ENCODE measurements around the gene ANXA5.
A peak's percentile ranks its signal among the peaks of the same experiment; 100 is the strongest.
"Not testable (repeated sequence)": the region's sequence is repeated elsewhere in the genome, so short reads cannot be mapped to it uniquely, and the experiment has no call there.

The ANXA5 gene
- total RNA-seq, result 55.0 to 117 (median 62.1) reads per million in 3 experiments

- peak; percentile 57 for DNase-seq
These were observed at the start of gene ANXA5 for GRCh38 chr4:121696581-121697461. Gene ANXA5, minus strand, starts transcription at chr4:121696980. Its CDS starts 391 bp downstream, at chr4:121696589.

- DNase-seq, result no peak
These were observed 46.0 kb upstream of the ANXA5 start for GRCh38 chr4:121742794-121743193.

GRCh38 chr4:121741751-121742150 lies 45.0 kb upstream of the ANXA5 start:
- DNase-seq, result no peak

- no peak for DNase-seq
These were observed 44.1 kb upstream of the ANXA5 start for GRCh38 chr4:121740796-121741409.

- no peak for DNase-seq
These were observed 42.8 kb upstream of the ANXA5 start for GRCh38 chr4:121739575-121739974.

GRCh38 chr4:121738780-121739535 lies 42.2 kb upstream of the ANXA5 start:
- DNase-seq, result no peak

GRCh38 chr4:121737846-121738554 lies 41.2 kb upstream of the ANXA5 start:
- no peak for DNase-seq

- no peak for DNase-seq
These were observed 40.1 kb upstream of the ANXA5 start for GRCh38 chr4:121736735-121737351.

- DNase-seq, result no peak
These were observed 37.8 kb upstream of the ANXA5 start for GRCh38 chr4:121734571-121734970.

GRCh38 chr4:121733942-121734341 lies 37.2 kb upstream of the ANXA5 start:
- no peak for DNase-seq

GRCh38 chr4:121729753-121730152 lies 33.0 kb upstream of the ANXA5 start:
- DNase-seq, result not testable (repeated sequence)

- DNase-seq, result no peak
These were observed 32.0 kb upstream of the ANXA5 start for GRCh38 chr4:121728798-121729226.

GRCh38 chr4:121728066-121728465 lies 31.3 kb upstream of the ANXA5 start:
- no peak for DNase-seq

- peak; percentile 27 for DNase-seq
These were observed 30.0 kb upstream of the ANXA5 start for GRCh38 chr4:121726642-121727268.

- DNase-seq, result no peak
These were observed 27.9 kb upstream of the ANXA5 start for GRCh38 chr4:121724671-121725070.

- no peak for DNase-seq
These were observed 24.9 kb upstream of the ANXA5 start for GRCh38 chr4:121721700-121722099.

- no peak for DNase-seq
These were observed 23.3 kb upstream of the ANXA5 start for GRCh38 chr4:121720109-121720508.

- no peak for DNase-seq
These were observed 21.0 kb upstream of the ANXA5 start for GRCh38 chr4:121717680-121718237.

- no peak for DNase-seq
These were observed 17.8 kb upstream of the ANXA5 start for GRCh38 chr4:121714548-121714947.

GRCh38 chr4:121712783-121713182 lies 16.0 kb upstream of the ANXA5 start:
- no peak for DNase-seq

- DNase-seq, result no peak
These were observed 15.3 kb upstream of the ANXA5 start for GRCh38 chr4:121712001-121712651.

Data from central memory CD4-positive, alpha-beta T cell (primary cell).